KMS-11 (cell line): ENCODE data around the gene DHRS3.

Experiments used
- H2AFZ ChIP-seq: fragments of 200-600 bp; sonication (generic); 2 replicates; pipeline ENCODE4 v1.6.1; 2016; ENCODE audit warnings: antibody characterized with exemption, mixed run types, low read depth
- H3K27ac ChIP-seq: fragments of 200-600 bp; sonication (generic); 2 replicates; pipeline ENCODE4 v1.6.1; 2016; ENCODE audit warnings: mild to moderate bottlenecking, mixed run types
- H3K27me3 ChIP-seq: fragments of 200-600 bp; sonication (generic); 2 replicates; pipeline ENCODE4 v1.6.1; 2017; ENCODE audit warnings: mild to moderate bottlenecking, low read depth, mixed run types, moderate library complexity; ENCODE audit not compliant: insufficient read depth
- H3K36me3 ChIP-seq: fragments of 200-600 bp; sonication (generic); 2 replicates; pipeline ENCODE4 v1.6.1; 2017; ENCODE audit warnings: mild to moderate bottlenecking, mixed run types; ENCODE audit not compliant: insufficient read depth
- H3K4me1 ChIP-seq: fragments of 200-600 bp; sonication (generic); 2 replicates; pipeline ENCODE4 v1.6.1; 2016; ENCODE audit warnings: mild to moderate bottlenecking, low read depth, mixed run types; ENCODE audit not compliant: poor library complexity, severe bottlenecking
- H3K4me2 ChIP-seq: fragments of 200-600 bp; sonication (generic); 2 replicates; pipeline ENCODE4 v1.7.0; 2016; ENCODE audit warnings: mild to moderate bottlenecking, mixed run types
- H3K4me3 ChIP-seq: fragments of 200-600 bp; sonication (generic); IDR thresholded peaks from 2 replicates; pipeline ENCODE4 v1.6.1; 2017; ENCODE audit warnings: low read depth, low read length, mixed read lengths; ENCODE audit not compliant: insufficient read depth
- H3K79me2 ChIP-seq: fragments of 200-600 bp; sonication (generic); 2 replicates; pipeline ENCODE4 v1.6.1; 2016; ENCODE audit warnings: low read depth, mixed run types; ENCODE audit not compliant: insufficient read depth
- H3K9ac ChIP-seq: fragments of 200-600 bp; sonication (generic); 2 replicates; pipeline ENCODE4 v1.6.1; 2016; ENCODE audit warnings: mild to moderate bottlenecking, mixed run types
- H4K20me1 ChIP-seq: fragments of 200-600 bp; sonication (generic); 2 replicates; pipeline ENCODE4 v1.6.1; 2016; ENCODE audit warnings: mild to moderate bottlenecking, mixed run types; ENCODE audit not compliant: insufficient read depth
- TF ChIP-seq, protein P1 (sequence below): fragments of 200-600 bp; sonication (generic); conservative IDR thresholded peaks from 2 replicates; pipeline ENCODE4 v1.6.1; 2017; ENCODE audit warnings: low read depth, mild to moderate bottlenecking, antibody characterized with exemption, low read length, moderate library complexity, mixed read lengths

DHRS3 gene

GRCh38 chr1:12519693-12520364 lies 98.2 kb downstream of the DHRS3 start:
- Histone ChIP-seq H3K4me1 (no peaks in the 10 kb centered on the region), H3K27me3 (no peaks in the 10 kb centered on the region), H3K9ac (no peak overlapping the region), H4K20me1 (no peaks in the 10 kb centered on the region), H3K79me2 (no peaks in the 10 kb centered on the region), H3K4me3 (no peak overlapping the region), H3K27ac (no peak overlapping the region), H2AFZ (no peak overlapping the region), H3K4me2 (no peak overlapping the region), H3K36me3 (no peaks in the 10 kb centered on the region)
- TF ChIP-seq, protein P1, sequence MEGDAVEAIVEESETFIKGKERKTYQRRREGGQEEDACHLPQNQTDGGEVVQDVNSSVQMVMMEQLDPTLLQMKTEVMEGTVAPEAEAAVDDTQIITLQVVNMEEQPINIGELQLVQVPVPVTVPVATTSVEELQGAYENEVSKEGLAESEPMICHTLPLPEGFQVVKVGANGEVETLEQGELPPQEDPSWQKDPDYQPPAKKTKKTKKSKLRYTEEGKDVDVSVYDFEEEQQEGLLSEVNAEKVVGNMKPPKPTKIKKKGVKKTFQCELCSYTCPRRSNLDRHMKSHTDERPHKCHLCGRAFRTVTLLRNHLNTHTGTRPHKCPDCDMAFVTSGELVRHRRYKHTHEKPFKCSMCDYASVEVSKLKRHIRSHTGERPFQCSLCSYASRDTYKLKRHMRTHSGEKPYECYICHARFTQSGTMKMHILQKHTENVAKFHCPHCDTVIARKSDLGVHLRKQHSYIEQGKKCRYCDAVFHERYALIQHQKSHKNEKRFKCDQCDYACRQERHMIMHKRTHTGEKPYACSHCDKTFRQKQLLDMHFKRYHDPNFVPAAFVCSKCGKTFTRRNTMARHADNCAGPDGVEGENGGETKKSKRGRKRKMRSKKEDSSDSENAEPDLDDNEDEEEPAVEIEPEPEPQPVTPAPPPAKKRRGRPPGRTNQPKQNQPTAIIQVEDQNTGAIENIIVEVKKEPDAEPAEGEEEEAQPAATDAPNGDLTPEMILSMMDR: no peak

GRCh38 chr1:12518931-12519692 lies 98.9 kb downstream of the DHRS3 start:
- Histone ChIP-seq H3K79me2 (no peaks in the 10 kb centered on the region), H4K20me1 (no peaks in the 10 kb centered on the region), H3K4me2 (no peak overlapping the region), H2AFZ (no peak overlapping the region), H3K9ac (no peak overlapping the region), H3K4me1 (no peaks in the 10 kb centered on the region), H3K27ac (no peak overlapping the region), H3K27me3 (no peaks in the 10 kb centered on the region), H3K36me3 (no peaks in the 10 kb centered on the region), H3K4me3 (no peak overlapping the region)
- TF ChIP-seq, protein P1: no peak
